Thyroid gland (tissue), 4 donors: Measurements from ENCODE around the gene GALE. TPM values are rescaled to one million over a fixed set of nuclear protein-coding genes. Genes with fewer than 3 reads are reported as not detected.
A peak's percentile ranks its signal among the peaks of the same experiment; 100 is the strongest.

ENCODE experiments used
- DNase-seq, 2 donors: peaks; one replicate each; pipeline ENCODE4 v3.0.0-alpha.2; 2019
- H3K27ac ChIP-seq, 3 donors: fragments of 200-600 bp; sonication (generic); 1 replicate in 2 of 3; 2 replicates in 1 of 3; pipeline ENCODE4 v1.5.1; 2016 to 2019; ENCODE audit warnings: mild to moderate bottlenecking in 1 of 3, moderate library complexity in 1 of 3
- H3K27me3 ChIP-seq: fragments of 200-600 bp; sonication (generic); one replicate; pipeline ENCODE4 v1.5.1; 2019
- H3K36me3 ChIP-seq, 2 donors: fragments of 200-600 bp; sonication (generic); one replicate each; pipeline ENCODE4 v1.5.1; 2016 to 2019
- H3K4me1 ChIP-seq, 2 donors: fragments of 200-600 bp; sonication (generic); one replicate each; pipeline ENCODE4 v1.5.1; 2017 to 2019
- H3K4me3 ChIP-seq, 3 donors: fragments of 200-600 bp; sonication (generic); replicated peaks in 1 of 3; 1 replicate in 2 of 3; 2 replicates in 1 of 3; pipeline ENCODE4 v1.5.1; 2016; ENCODE audit warnings: mild to moderate bottlenecking in 1 of 3
- H3K9me3 ChIP-seq: fragments of 200-600 bp; sonication (generic); one replicate; pipeline ENCODE4 v1.5.1; 2017
- POLR2A ChIP-seq, 2 donors: fragments of 450-650 bp; IDR thresholded peaks; one replicate each; pipeline ENCODE4 v1.6.1; 2017; ENCODE audit warnings: antibody characterized with exemption in 2 of 2, mild to moderate bottlenecking in 2 of 2, moderate library complexity in 1 of 2
- WGBS, 2 donors: methylation state at CpG; one replicate each; pipeline ENCODE4 v1.1.5; 2017; 5-methylcytosine and 5-hydroxymethylcytosine counted together
- intact Hi-C: fragments of 100-400 bp; cut with DNase I; formaldehyde crosslinking; loops from one replicate; pipeline ENCODE4 v1.15.1; 2023
- total RNA-seq, 4 donors: library from RNA; depleted of rRNA; stranded (reverse); fragments of >200 nt; gene quantifications; one replicate each; pipeline ENCODE4 v1.2.3, GENCODE V29; 2016
- TF ChIP-seq, protein P1 (sequence below), 6 experiments: fragments of 200-600 bp in 3 of 6; fragments of 450-650 bp in 3 of 6; sonication (generic) in 3 of 6; IDR thresholded peaks; one replicate each; pipeline ENCODE4 v1.5.1; 2016 to 2019; ENCODE audit warnings: antibody characterized with exemption in 6 of 6, mild to moderate bottlenecking in 2 of 6, inconsistent platforms in 1 of 6, moderate library complexity in 1 of 6

The GALE gene
- total RNA-seq, 4 donors from 2014 or later: 4.6 to 12.6 (median 8.4) TPM

- Histone ChIP-seq H3K9me3 (no peaks in the 10 kb centered on the region), H3K4me1 (no peaks in the 10 kb centered on the region), H3K27ac (no peak overlapping the region), H3K4me3 (no peak overlapping the region), H3K27me3 (no peaks in the 10 kb centered on the region), H3K36me3 (peaks cover 25 to 28% of the 10 kb centered on the region in 2 donors)
- 45 to 50% methylated on average over 6 of the region's 6 CpGs for WGBS, 2 donors
- intact Hi-C loops: loop anchor here (10.0 kb wide), 1 partner anchor 105 kb away; the partner anchor contains the start of gene CNR2
- TF ChIP-seq POLR2A (IDR thresholded peaks at IDR 0.05): no peak
- TF ChIP-seq, protein P1, sequence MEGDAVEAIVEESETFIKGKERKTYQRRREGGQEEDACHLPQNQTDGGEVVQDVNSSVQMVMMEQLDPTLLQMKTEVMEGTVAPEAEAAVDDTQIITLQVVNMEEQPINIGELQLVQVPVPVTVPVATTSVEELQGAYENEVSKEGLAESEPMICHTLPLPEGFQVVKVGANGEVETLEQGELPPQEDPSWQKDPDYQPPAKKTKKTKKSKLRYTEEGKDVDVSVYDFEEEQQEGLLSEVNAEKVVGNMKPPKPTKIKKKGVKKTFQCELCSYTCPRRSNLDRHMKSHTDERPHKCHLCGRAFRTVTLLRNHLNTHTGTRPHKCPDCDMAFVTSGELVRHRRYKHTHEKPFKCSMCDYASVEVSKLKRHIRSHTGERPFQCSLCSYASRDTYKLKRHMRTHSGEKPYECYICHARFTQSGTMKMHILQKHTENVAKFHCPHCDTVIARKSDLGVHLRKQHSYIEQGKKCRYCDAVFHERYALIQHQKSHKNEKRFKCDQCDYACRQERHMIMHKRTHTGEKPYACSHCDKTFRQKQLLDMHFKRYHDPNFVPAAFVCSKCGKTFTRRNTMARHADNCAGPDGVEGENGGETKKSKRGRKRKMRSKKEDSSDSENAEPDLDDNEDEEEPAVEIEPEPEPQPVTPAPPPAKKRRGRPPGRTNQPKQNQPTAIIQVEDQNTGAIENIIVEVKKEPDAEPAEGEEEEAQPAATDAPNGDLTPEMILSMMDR (IDR thresholded peaks at IDR 0.05): peak in 5 of 6 experiments; percentile 36 to 58 (median 47)
- peak; percentile 57 to 62 for DNase-seq
These were observed 9.2 kb upstream of the GALE start for GRCh38 chr1:23809751-23810171.

DNA sequence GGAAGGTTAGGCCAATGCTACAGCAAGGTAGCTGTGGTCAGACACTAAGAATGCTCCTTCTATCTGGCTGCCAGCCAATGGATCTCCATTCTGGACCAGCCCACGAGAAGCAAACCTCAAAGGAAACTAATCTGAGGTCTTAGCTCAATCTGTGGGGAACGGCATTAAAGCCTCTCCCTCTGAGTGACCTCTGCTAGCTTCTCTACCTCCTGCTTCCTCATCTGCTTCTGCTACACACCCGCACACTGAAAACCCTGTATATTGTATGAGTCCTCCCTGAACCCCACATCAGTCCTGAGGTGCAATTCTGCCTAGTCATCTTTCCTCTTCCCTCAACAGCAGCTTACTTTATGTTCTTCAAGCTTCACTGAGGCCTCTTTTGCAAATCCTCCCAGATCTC is 6.9 kb upstream of the GALE start:
- Histone ChIP-seq H3K4me1 (no peaks in the 10 kb centered on the region), H3K27ac (no peak overlapping the region), H3K36me3 (peaks cover 8 to 14% of the 10 kb centered on the region in 2 donors), H3K27me3 (no peaks in the 10 kb centered on the region), H3K4me3 (no peak overlapping the region), H3K9me3 (no peaks in the 10 kb centered on the region)
- intact Hi-C loops: no loop called here
- no peak for DNase-seq
- 81% methylated on average over 3 of the region's 3 CpGs for WGBS, 2 donors
- TF ChIP-seq POLR2A (IDR thresholded peaks at IDR 0.05): no peak
- TF ChIP-seq, protein P1 (IDR thresholded peaks at IDR 0.05): no peak

GRCh38 chr1:23806280-23806679 is 5.7 kb upstream of the GALE start:
- Histone ChIP-seq H3K36me3 (peaks cover 0 to 9% of the 10 kb centered on the region in 2 donors), H3K9me3 (no peaks in the 10 kb centered on the region), H3K27ac (no peak overlapping the region), H3K4me3 (no peak overlapping the region), H3K4me1 (peaks cover 0 to 5% of the 10 kb centered on the region in 2 donors), H3K27me3 (no peaks in the 10 kb centered on the region)
- WGBS, 2 donors: 86 to 89% methylated on average over 6 of the region's 6 CpGs
- DNase-seq: no peak
- intact Hi-C loops: no loop called here
- no peak for TF ChIP-seq POLR2A (IDR thresholded peaks at IDR 0.05)
- TF ChIP-seq, protein P1 (IDR thresholded peaks at IDR 0.05): no peak

GRCh38 chr1:23805025-23805424 is 4.5 kb upstream of the GALE start:
- no peaks in the 10 kb centered on the region for H3K27me3 ChIP-seq
- no peak for TF ChIP-seq POLR2A (IDR thresholded peaks at IDR 0.05)
- TF ChIP-seq, protein P1 (IDR thresholded peaks at IDR 0.05): no peak
- intact Hi-C loops: no loop called here
- no peaks in the 10 kb centered on the region for H3K9me3 ChIP-seq
- no peak overlapping the region for H3K27ac ChIP-seq
- DNase-seq: no peak
- H3K36me3 ChIP-seq: peaks cover 0 to 9% of the 10 kb centered on the region in 2 donors
- WGBS, 2 donors: 90 to 92% methylated on average over 2 of the region's 2 CpGs
- no peak overlapping the region for H3K4me3 ChIP-seq
- H3K4me1 ChIP-seq: peaks cover 0 to 7% of the 10 kb centered on the region in 2 donors

DNA sequence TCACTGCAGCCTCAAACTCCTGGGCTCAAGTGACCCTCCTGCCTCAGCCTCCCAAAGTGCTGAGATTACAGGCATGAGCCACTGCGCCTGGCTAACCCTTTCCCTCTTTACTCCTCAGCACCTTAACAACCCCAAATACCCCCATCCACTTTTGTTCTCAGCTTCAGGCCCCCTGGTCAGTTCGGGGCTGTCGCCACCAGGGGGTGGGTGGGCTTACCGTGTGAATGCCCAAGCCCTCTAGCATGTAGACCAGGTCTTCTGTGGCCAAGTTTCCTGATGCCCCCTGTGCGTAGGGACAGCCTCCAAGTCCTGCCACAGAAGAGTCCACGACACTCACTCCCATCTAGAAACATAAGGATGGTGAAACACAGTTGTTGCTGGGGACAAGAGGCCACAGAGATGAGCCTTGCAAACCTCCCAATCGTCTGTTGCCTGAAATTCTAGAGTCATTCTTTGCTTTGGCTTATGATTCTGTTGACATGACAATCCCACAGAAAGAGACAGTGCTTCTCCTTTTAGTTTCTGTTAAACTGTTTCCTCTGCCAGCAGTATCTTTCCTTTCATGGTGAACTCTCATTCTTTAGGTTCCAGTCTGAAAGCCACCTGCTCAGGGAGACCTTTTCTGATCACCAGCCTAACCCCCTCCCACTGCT is 3.8 kb upstream of the GALE start:
- H3K27ac ChIP-seq: no peak overlapping the region
- no peaks in the 10 kb centered on the region for H3K27me3 ChIP-seq
- 80 to 89% methylated on average over 7 of the region's 7 CpGs for WGBS, 2 donors
- H3K9me3 ChIP-seq: no peaks in the 10 kb centered on the region
- no peak for TF ChIP-seq POLR2A (IDR thresholded peaks at IDR 0.05)
- TF ChIP-seq, protein P1 (IDR thresholded peaks at IDR 0.05): no peak
- H3K4me1 ChIP-seq: peaks cover 6 to 14% of the 10 kb centered on the region in 2 donors
- no peak for DNase-seq
- intact Hi-C loops: no loop called here
- H3K4me3 ChIP-seq: no peak overlapping the region
- peaks cover 0 to 9% of the 10 kb centered on the region in 2 donors for H3K36me3 ChIP-seq
